Caco-2 (cell line): Measurements from ENCODE around the gene PARP9. TPM values are rescaled to one million over a fixed set of nuclear protein-coding genes. Genes with fewer than 3 reads are reported as not detected.

Source experiments
- BruUV-seq: library from RNA; stranded (reverse); fragments of 400-500 nt; replicated peaks from 2 replicates; lab custom pipeline; 2021; lab: Mats Ljungman, UMichigan
- CTCF ChIA-PET: fragments of 300-600 bp; sonication (Branson Sonifier 250); formaldehyde crosslinking; loops from one replicate; lab custom pipeline; 2022; ENCODE audit warnings: antibody characterized with exemption; lab: Charles Lee
- POLR2A ChIA-PET: fragments of 300-600 bp; sonication (Branson Sonifier 250); formaldehyde crosslinking; loops from one replicate; lab custom pipeline; 2022; ENCODE audit warnings: antibody characterized with exemption; lab: Charles Lee
- DNase-seq, 2 experiments: peaks; one replicate each; pipeline versions ENCODE4 v3.0.0 to v3.0.0-alpha.2; 2020 to 2022
- H3K27me3 ChIP-seq: replicated peaks from 2 replicates; pipeline ENCODE4 v1.6.0; 2011; ENCODE audit warnings: low read length; ENCODE audit not compliant: control insufficient read depth, insufficient read depth
- H3K36me3 ChIP-seq: 2 replicates; pipeline ENCODE4 v1.5.1; 2011; ENCODE audit warnings: low read length; ENCODE audit not compliant: control insufficient read depth, insufficient read depth
- H3K4me1 ChIP-seq: fragments of 250-450 bp; sonication (Bioruptor Pico); 2 replicates; pipeline ENCODE4 v1.5.1; 2020; ENCODE audit warnings: mild to moderate bottlenecking
- H3K4me3 ChIP-seq: 2 replicates; pipeline ENCODE4 v1.5.1; 2011; ENCODE audit warnings: low read depth, mild to moderate bottlenecking, control low read depth, low read length
- H3K9me3 ChIP-seq: fragments of 250-450 bp; sonication (Bioruptor Pico); 2 replicates; pipeline ENCODE4 v1.5.1; 2020; ENCODE audit warnings: mild to moderate bottlenecking, moderate library complexity
- H3K27ac Mint-ChIP-seq: one replicate; pipeline ENCODE4 v1.8.0; 2022; ENCODE audit warnings: mixed read lengths; ENCODE audit not compliant: unreplicated experiment
- H3K27me3 Mint-ChIP-seq: one replicate; pipeline ENCODE4 v1.8.0; 2022; ENCODE audit warnings: mixed read lengths; ENCODE audit not compliant: insufficient read depth, unreplicated experiment
- H3K36me3 Mint-ChIP-seq: one replicate; pipeline ENCODE4 v1.8.0; 2022; ENCODE audit warnings: mild to moderate bottlenecking, mixed read lengths; ENCODE audit not compliant: insufficient read depth, unreplicated experiment
- H3K4me1 Mint-ChIP-seq: one replicate; pipeline ENCODE4 v1.8.0; 2022; ENCODE audit warnings: low read depth, mixed read lengths; ENCODE audit not compliant: unreplicated experiment
- H3K4me3 Mint-ChIP-seq: one replicate; pipeline ENCODE4 v1.8.0; 2022; ENCODE audit warnings: mild to moderate bottlenecking, moderate library complexity, mixed read lengths; ENCODE audit not compliant: unreplicated experiment
- H3K9me3 Mint-ChIP-seq: one replicate; pipeline ENCODE4 v1.8.0; 2022; ENCODE audit warnings: mixed read lengths; ENCODE audit not compliant: unreplicated experiment
- intact Hi-C: fragments of 100-400 bp; cut with micrococcal nuclease; formaldehyde crosslinking; loops from one replicate; pipeline ENCODE4 v1.10.0; 2022; ENCODE audit not compliant: unreplicated experiment
- total RNA-seq: library from RNA; stranded (reverse); gene quantifications from 2 replicates; pipeline ENCODE4 v1.2.3, GENCODE V29; 2022
- TF ChIP-seq, protein P1 (sequence below), 2 experiments: fragments of 200-600 bp in 1 of 2; IDR thresholded peaks; 1 replicate in 1 of 2; 2 replicates in 1 of 2; pipeline versions ENCODE4 v1.5.1 to v1.8.0; 2011 to 2022; ENCODE audit warnings: antibody characterized with exemption in 1 of 2, control low read depth in 1 of 2, inconsistent platforms in 1 of 2, low read depth in 1 of 2, low read length in 1 of 2, mild to moderate bottlenecking in 1 of 2, moderate library complexity in 1 of 2; ENCODE audit not compliant: insufficient read depth in 1 of 2, severe bottlenecking in 1 of 2, unreplicated experiment in 1 of 2

The PARP9 gene
- total RNA-seq, 1 experiment from 2014 or later, result 15.8 TPM

DNA sequence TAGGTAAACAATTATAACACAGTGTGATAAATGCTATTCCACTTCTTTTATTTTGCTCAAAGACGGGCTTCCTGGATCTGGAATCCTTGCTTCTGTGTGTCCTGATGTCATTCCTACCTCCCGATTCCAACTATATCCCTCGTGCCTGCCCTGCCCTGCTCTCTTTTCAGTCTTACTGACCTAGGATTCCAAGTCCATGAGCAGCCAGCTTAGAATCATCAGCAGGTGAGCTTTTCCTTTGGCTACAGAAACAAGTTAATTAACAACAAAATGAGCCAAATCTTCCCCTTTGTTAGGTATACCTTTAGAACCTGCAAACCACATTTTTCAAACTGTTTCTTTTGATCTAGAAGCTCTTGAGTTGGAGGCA lies 27.5 kb downstream of the PARP9 start:
- no TSS peak for BruUV-seq
- Histone ChIP-seq H3K4me3 (no peak overlapping the region), H3K27me3 (no peaks in the 10 kb centered on the region), H3K36me3 (no peaks in the 10 kb centered on the region; the same call in 1 of the 2 replicates), H3K9me3 (no peaks in the 10 kb centered on the region), H3K4me1 (no peaks in the 10 kb centered on the region; the same call in 1 of the 2 replicates)
- Mint-ChIP-seq H3K36me3 (peaks cover 14% of the 10 kb centered on the region), H3K27me3 (no peaks in the 10 kb centered on the region), H3K9me3 (no peaks in the 10 kb centered on the region), H3K4me3 (no peak overlapping the region), H3K27ac (no peak overlapping the region), H3K4me1 (no peaks in the 10 kb centered on the region)
- intact Hi-C loops, result no loop called here
- no peak for DNase-seq
- POLR2A ChIA-PET, result no interaction called here
- TF ChIP-seq, protein P1, sequence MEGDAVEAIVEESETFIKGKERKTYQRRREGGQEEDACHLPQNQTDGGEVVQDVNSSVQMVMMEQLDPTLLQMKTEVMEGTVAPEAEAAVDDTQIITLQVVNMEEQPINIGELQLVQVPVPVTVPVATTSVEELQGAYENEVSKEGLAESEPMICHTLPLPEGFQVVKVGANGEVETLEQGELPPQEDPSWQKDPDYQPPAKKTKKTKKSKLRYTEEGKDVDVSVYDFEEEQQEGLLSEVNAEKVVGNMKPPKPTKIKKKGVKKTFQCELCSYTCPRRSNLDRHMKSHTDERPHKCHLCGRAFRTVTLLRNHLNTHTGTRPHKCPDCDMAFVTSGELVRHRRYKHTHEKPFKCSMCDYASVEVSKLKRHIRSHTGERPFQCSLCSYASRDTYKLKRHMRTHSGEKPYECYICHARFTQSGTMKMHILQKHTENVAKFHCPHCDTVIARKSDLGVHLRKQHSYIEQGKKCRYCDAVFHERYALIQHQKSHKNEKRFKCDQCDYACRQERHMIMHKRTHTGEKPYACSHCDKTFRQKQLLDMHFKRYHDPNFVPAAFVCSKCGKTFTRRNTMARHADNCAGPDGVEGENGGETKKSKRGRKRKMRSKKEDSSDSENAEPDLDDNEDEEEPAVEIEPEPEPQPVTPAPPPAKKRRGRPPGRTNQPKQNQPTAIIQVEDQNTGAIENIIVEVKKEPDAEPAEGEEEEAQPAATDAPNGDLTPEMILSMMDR (IDR thresholded peaks at IDR 0.05; ENCODE audit: insufficient read depth in 1 of 2, low read depth in 1 of 2, low read length in 1 of 2, severe bottlenecking in 1 of 2, unreplicated experiment in 1 of 2), result no peak
- CTCF ChIA-PET, result no interaction called here

DNA sequence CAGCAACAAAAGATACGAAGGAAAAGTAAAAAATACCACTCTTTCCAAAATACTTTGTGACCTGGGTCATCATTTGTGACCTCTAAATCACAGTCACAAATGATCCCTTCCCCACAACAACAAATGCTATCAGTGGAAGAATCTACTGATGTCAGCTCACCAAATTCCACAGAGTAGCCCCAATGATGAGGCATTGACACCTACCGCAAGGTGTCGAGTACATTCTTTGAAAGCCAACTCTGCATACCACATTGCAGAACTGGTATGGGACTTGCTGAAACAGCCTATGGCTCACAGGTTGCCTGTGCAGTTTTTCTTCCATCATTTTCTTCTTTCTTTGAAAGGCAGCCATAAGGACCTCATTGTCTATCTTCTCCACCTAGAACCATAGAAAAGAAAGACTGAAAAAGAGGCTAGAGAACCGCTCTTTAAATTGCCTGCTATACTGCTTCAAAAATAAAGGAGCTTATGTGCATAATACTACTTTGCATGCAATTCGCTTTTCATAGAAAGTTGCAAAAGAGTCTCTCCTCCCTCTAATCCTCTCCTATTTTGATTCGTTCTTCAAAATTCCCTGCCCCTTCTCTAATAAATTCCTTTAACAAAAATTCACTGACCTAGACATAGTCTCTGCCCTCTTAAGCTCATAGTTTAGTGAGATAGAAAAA lies 28.0 kb downstream of the PARP9 start:
- Histone ChIP-seq H3K4me1 (no peaks in the 10 kb centered on the region; the same call in 1 of the 2 replicates), H3K4me3 (no peak overlapping the region), H3K9me3 (no peaks in the 10 kb centered on the region), H3K27me3 (no peaks in the 10 kb centered on the region), H3K36me3 (no peaks in the 10 kb centered on the region; the same call in 1 of the 2 replicates)
- TF ChIP-seq, protein P1 (IDR thresholded peaks at IDR 0.05; ENCODE audit: insufficient read depth in 1 of 2, low read depth in 1 of 2, low read length in 1 of 2, severe bottlenecking in 1 of 2, unreplicated experiment in 1 of 2), result no peak
- intact Hi-C loops, result no loop called here
- Mint-ChIP-seq H3K27me3 (no peaks in the 10 kb centered on the region), H3K27ac (no peak overlapping the region), H3K9me3 (no peaks in the 10 kb centered on the region), H3K4me1 (no peaks in the 10 kb centered on the region), H3K36me3 (peaks cover 14% of the 10 kb centered on the region), H3K4me3 (no peak overlapping the region)
- CTCF ChIA-PET, result no interaction called here
- no TSS peak for BruUV-seq
- DNase-seq, result no peak
- POLR2A ChIA-PET, result no interaction called here

DNA sequence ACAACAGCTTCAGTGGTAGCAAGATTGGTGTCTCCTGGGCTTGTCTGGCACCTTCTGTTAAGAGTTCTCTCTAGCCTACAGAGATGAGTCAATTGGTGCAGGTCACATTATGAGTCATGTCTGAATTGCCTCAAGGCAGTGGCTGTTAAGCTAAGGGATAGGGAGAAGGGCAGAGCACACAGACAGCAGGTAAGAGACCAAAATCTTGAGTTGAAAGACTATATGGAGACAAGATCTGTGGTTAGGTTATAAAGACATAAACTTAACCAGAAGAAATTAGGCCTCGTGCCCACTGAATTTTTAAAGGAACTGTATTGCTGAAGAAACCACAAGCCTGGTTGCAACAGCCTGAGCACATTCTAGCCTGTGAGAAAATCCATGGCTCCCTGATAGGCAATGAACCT lies 30.2 kb downstream of the PARP9 start:
- H3K27me3 Mint-ChIP-seq, result no peaks in the 10 kb centered on the region
- Histone ChIP-seq H3K4me1 (no peaks in the 10 kb centered on the region; the same call in 1 of the 2 replicates), H3K9me3 (no peaks in the 10 kb centered on the region), H3K27me3 (no peaks in the 10 kb centered on the region), H3K4me3 (no peak overlapping the region), H3K36me3 (no peaks in the 10 kb centered on the region; the same call in 1 of the 2 replicates)
- no peak for DNase-seq
- no peak overlapping the region for H3K4me3 Mint-ChIP-seq
- POLR2A ChIA-PET, result no interaction called here
- CTCF ChIA-PET, result interaction anchor here (0.6 kb wide), 1 partner anchor 637 kb away, joined by 3 read pairs; no protein-coding TSS in a partner anchor
- TF ChIP-seq, protein P1 (IDR thresholded peaks at IDR 0.05; ENCODE audit: insufficient read depth in 1 of 2, low read depth in 1 of 2, low read length in 1 of 2, severe bottlenecking in 1 of 2, unreplicated experiment in 1 of 2), result no peak
- intact Hi-C loops, result no loop called here
- H3K36me3 Mint-ChIP-seq, result peaks cover 14% of the 10 kb centered on the region
- no peaks in the 10 kb centered on the region for H3K4me1 Mint-ChIP-seq
- no peaks in the 10 kb centered on the region for H3K9me3 Mint-ChIP-seq
- H3K27ac Mint-ChIP-seq, result no peak overlapping the region
- no TSS peak for BruUV-seq
